Thyroid gland (tissue), 4 donors: ENCODE data around the gene ST6GALNAC3.

Source experiments
- CTCF ChIP-seq, 6 experiments: fragments of 200-600 bp in 3 of 6; fragments of 450-650 bp in 3 of 6; sonication (generic) in 3 of 6; IDR thresholded peaks; one replicate each; pipeline ENCODE4 v1.5.1; 2016 to 2019; ENCODE audit warnings: antibody characterized with exemption in 6 of 6, mild to moderate bottlenecking in 2 of 6, inconsistent platforms in 1 of 6, moderate library complexity in 1 of 6
- POLR2A ChIP-seq, 2 donors: fragments of 450-650 bp; IDR thresholded peaks; one replicate each; pipeline ENCODE4 v1.6.1; 2017; ENCODE audit warnings: antibody characterized with exemption in 2 of 2, mild to moderate bottlenecking in 2 of 2, moderate library complexity in 1 of 2

GRCh38 chr1:76548513-76549100 lies 474.1 kb downstream of the ST6GALNAC3 start:
- TF ChIP-seq CTCF (IDR thresholded peaks at IDR 0.05): no peak
- TF ChIP-seq POLR2A (IDR thresholded peaks at IDR 0.05): no peak
